Suprapubic skin (tissue), 4 donors: ENCODE measurements around the gene BLTP3A. TPM values are rescaled to one million over a fixed set of nuclear protein-coding genes. Genes with fewer than 3 reads are reported as not detected.
"Not testable (repeated sequence)": the region's sequence is repeated elsewhere in the genome, so short reads cannot be mapped to it uniquely, and the experiment has no call there.

Experiments
- DNase-seq, 2 donors: peaks; one replicate each; pipeline ENCODE4 v3.0.0-alpha.2; 2019; ENCODE audit warnings: low spot score in 2 of 2
- H3K27ac ChIP-seq: fragments of 200-600 bp; sonication (generic); one replicate; pipeline ENCODE4 v1.5.1; 2019
- H3K27me3 ChIP-seq: fragments of 200-600 bp; sonication (generic); one replicate; pipeline ENCODE4 v1.5.1; 2019
- H3K36me3 ChIP-seq: fragments of 200-600 bp; sonication (generic); one replicate; pipeline ENCODE4 v1.5.1; 2019
- H3K4me1 ChIP-seq: fragments of 200-600 bp; sonication (generic); one replicate; pipeline ENCODE4 v1.5.1; 2019
- H3K4me3 ChIP-seq: fragments of 200-600 bp; sonication (generic); one replicate; pipeline ENCODE4 v1.5.1; 2019; ENCODE audit warnings: mild to moderate bottlenecking
- H3K9me3 ChIP-seq: fragments of 200-600 bp; sonication (generic); one replicate; pipeline ENCODE4 v1.5.1; 2019
- EP300 ChIP-seq: sonication (generic); formaldehyde crosslinking; IDR thresholded peaks from one replicate; pipeline ENCODE4 v1.6.1; 2017; ENCODE audit warnings: antibody characterized with exemption
- POLR2A ChIP-seq, 2 donors: fragments of 450-650 bp; IDR thresholded peaks; one replicate each; pipeline ENCODE4 v1.6.1; 2017; ENCODE audit warnings: antibody characterized with exemption in 2 of 2, mild to moderate bottlenecking in 2 of 2, moderate library complexity in 2 of 2
- POLR2AphosphoS5 ChIP-seq, 3 donors: sonication (generic); formaldehyde crosslinking; IDR thresholded peaks; one replicate each; pipeline ENCODE4 v1.6.1; 2017; ENCODE audit warnings: antibody characterized with exemption in 3 of 3
- WGBS: methylation state at CpG from one replicate; pipeline ENCODE4 v1.1.5; 2018; 5-methylcytosine and 5-hydroxymethylcytosine counted together
- total RNA-seq, 4 donors: library from RNA; depleted of rRNA; stranded (reverse); fragments of >200 nt; gene quantifications; one replicate each; pipeline ENCODE4 v1.1.0, GENCODE V29; 2016
- TF ChIP-seq, protein P1 (sequence below), 2 donors: fragments of 200-600 bp in 1 of 2; fragments of 450-650 bp in 1 of 2; sonication (generic) in 1 of 2; IDR thresholded peaks; one replicate each; pipeline ENCODE4 v1.5.1; 2016 to 2019; ENCODE audit warnings: antibody characterized with exemption in 2 of 2, mild to moderate bottlenecking in 1 of 2, moderate library complexity in 1 of 2

BLTP3A gene
- total RNA-seq, 4 donors from 2014 or later, result 6.3 to 12.2 (median 9.0) TPM

DNA sequence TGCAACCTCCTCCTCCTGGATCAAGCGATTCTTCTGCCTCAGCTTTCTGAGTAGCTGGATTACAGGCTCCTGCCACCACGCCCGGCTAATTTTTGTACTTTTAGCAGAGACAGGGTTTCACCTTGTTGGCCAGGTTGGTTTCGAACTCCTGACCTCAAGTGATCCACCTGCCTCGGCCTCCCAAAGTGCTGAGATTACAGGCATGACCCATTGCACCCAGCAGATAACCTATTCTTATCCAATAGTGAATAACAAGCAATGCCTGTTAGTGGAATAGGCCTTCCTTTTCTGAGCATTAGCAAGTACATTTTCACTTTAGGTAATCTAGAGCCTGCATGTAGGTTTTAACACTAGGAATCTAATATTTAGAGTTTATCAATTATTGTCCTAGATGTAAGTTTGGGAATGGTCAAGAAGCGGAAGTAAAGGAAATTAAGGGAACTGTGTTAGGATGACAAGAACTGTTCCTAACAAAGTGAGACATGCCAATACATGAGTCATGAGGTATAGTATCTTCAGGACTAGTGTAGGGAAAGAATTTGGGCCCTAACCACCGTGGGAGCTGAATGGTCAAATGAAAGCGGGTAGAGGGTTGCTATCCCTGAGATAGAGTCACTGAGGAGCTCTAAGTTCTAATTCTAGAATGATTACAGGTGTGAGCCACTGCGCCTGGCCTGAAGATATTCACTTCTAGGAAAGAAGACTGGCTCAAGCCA, 15.0 kb downstream of the BLTP3A start:
- no peak for DNase-seq
- no peaks in the 10 kb centered on the region for H3K4me1 ChIP-seq
- WGBS, result 88% methylated on average over 9 of the region's 9 CpGs

DNA sequence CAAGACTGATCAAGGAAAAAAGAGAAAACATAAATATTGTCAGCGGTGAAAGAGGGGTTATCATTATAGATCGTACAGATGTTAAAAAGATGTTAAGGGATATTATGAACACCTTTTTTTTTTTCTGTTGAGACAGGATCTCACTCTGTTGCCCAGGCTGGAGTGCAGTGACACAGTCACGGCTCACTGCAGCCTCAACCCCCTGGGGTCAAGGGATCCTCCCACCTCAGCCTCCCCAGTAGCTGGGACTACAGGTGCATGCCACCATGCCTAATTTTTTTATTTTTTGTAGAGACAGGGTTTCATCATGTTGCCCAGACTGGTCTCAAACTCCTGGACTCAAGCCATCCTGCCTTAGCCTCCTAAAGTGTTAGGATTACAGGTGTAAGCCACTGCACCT, 16.6 kb downstream of the BLTP3A start:
- DNase-seq, H3K27me3 ChIP-seq, H3K4me1 ChIP-seq, H3K27ac ChIP-seq, H3K4me3 ChIP-seq, H3K36me3 ChIP-seq, H3K9me3 ChIP-seq: not testable (repeated sequence)
- 92% methylated on average over 3 of the region's 3 CpGs for WGBS

More for the DNA sequence above, 15.0 kb downstream of the BLTP3A start:
- no peaks in the 10 kb centered on the region for H3K36me3 ChIP-seq
- no peak overlapping the region for H3K27ac ChIP-seq
- no peak overlapping the region for H3K4me3 ChIP-seq
- H3K9me3 ChIP-seq, result no peaks in the 10 kb centered on the region
- no peaks in the 10 kb centered on the region for H3K27me3 ChIP-seq
- TF ChIP-seq POLR2A (IDR thresholded peaks at IDR 0.05) (no peak), EP300 (no peak), POLR2AphosphoS5 (IDR thresholded peaks at IDR 0.05) (no peak)
- TF ChIP-seq, protein P1, sequence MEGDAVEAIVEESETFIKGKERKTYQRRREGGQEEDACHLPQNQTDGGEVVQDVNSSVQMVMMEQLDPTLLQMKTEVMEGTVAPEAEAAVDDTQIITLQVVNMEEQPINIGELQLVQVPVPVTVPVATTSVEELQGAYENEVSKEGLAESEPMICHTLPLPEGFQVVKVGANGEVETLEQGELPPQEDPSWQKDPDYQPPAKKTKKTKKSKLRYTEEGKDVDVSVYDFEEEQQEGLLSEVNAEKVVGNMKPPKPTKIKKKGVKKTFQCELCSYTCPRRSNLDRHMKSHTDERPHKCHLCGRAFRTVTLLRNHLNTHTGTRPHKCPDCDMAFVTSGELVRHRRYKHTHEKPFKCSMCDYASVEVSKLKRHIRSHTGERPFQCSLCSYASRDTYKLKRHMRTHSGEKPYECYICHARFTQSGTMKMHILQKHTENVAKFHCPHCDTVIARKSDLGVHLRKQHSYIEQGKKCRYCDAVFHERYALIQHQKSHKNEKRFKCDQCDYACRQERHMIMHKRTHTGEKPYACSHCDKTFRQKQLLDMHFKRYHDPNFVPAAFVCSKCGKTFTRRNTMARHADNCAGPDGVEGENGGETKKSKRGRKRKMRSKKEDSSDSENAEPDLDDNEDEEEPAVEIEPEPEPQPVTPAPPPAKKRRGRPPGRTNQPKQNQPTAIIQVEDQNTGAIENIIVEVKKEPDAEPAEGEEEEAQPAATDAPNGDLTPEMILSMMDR (IDR thresholded peaks at IDR 0.05), result no peak

DNA sequence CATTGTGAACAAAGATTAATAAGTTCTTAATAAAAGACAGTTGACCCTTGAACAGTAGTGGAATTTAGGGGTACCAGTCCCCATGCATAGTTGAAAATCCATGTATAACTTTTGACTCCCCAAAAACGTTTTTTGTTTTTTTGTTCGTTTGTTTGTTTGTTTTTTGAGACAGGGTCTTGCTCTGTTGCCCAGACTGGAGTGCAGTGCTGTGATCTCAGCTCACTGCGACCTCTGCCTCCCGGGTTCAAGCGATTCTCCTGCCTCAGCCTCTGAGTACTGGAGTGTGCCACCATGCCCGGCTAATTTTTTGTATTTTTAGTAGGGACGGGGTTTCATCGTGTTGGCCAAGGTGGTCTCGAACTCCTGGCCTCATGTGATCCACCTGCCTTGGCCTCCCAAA, 17.5 kb downstream of the BLTP3A start:
- not testable (repeated sequence) for DNase-seq, H3K27ac ChIP-seq, H3K9me3 ChIP-seq, H3K27me3 ChIP-seq, H3K36me3 ChIP-seq, H3K4me1 ChIP-seq, H3K4me3 ChIP-seq
- 93% methylated on average over 9 of the region's 9 CpGs for WGBS

DNA sequence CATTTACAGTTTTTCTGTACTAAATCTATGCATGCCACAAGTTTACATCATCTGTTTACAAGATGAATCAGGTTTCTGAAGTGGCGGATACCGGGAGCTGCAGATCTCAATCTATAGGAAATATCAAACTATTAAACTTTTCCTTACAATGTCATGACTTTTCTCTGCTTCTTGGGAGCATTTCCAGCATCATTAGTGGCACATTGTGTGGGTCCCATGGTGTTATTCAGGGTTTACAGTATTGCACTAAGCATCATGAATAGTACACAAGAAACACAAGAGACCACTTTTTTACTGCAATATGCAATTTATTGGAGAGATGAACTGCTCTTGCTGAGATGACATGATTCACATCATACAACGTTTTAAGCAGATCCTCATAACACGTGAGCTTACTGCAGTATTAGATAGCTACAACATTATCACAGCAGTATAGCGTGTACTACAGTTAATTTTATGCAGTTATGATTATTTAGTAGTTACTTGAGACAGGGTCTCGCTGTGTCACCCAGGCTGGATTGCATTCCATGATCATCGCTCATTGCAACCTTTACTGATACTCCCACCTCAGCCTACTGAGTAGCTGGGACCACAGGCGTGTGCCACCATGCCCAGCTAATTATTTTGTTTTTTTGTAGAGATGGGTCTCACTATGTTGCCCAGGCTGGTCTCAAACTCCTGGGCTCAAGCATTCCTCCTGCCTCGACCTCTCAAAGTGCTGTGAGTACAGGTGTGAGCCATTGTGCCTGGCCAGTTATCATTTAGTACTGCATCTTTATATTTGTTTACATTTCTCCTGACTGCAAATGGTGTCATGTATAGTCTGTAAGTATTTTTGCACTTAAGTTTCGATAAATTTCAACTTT, 18.4 kb downstream of the BLTP3A start:
- TF ChIP-seq POLR2A (IDR thresholded peaks at IDR 0.05) (no peak), EP300 (no peak), POLR2AphosphoS5 (IDR thresholded peaks at IDR 0.05) (no peak)
- TF ChIP-seq, protein P1 (IDR thresholded peaks at IDR 0.05), result no peak
- H3K9me3 ChIP-seq, result no peaks in the 10 kb centered on the region
- H3K27ac ChIP-seq, result no peak overlapping the region
- H3K27me3 ChIP-seq, result no peaks in the 10 kb centered on the region
- WGBS, result 82% methylated on average over 10 of the region's 10 CpGs
- H3K4me3 ChIP-seq, result no peak overlapping the region
- no peak for DNase-seq
- H3K4me1 ChIP-seq, result no peaks in the 10 kb centered on the region
- no peaks in the 10 kb centered on the region for H3K36me3 ChIP-seq

DNA sequence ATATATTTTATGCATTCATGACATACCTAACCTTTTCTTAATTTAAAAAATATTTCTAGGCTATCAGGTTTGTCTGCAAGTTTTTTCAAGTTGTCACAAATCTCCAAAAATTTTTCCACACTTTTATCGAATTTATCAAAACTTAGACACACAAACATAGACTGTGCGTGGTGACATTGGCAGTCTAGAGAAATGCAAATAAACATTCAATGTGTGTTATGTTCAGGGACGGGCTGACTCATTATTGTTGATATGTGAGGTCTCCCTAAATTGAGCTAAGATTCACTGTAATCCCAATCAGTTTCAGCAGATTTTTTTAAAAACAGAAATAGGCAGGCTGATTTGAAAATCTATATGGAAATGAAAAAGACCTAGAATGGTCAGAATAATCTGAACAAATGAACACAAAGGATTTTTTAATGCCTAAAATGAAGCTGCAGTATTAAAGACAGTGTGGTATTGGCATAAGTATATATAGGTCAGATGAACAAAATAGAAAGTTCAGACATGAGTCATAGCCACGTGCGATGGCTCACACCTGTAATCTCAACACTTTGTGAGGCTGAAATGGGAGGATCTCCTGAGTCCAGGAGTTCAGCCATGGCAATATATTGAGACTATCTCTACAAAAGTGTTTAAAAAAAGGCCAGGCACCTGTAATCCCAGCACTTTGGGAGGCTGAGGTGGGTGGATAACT, 19.2 kb downstream of the BLTP3A start:
- H3K9me3 ChIP-seq, result no peaks in the 10 kb centered on the region
- no peaks in the 10 kb centered on the region for H3K36me3 ChIP-seq
- no peaks in the 10 kb centered on the region for H3K4me1 ChIP-seq
- TF ChIP-seq POLR2AphosphoS5 (IDR thresholded peaks at IDR 0.05), result no peak
- TF ChIP-seq, protein P1 (IDR thresholded peaks at IDR 0.05), result no peak
- no peak for TF ChIP-seq POLR2A (IDR thresholded peaks at IDR 0.05)
- no peak for TF ChIP-seq EP300
- no peaks in the 10 kb centered on the region for H3K27me3 ChIP-seq
- whole genome bisulfite sequencing, result 57% methylated on average over 5 of the region's 5 CpGs
- DNase-seq, result no peak
- H3K4me3 ChIP-seq, result no peak overlapping the region
- no peak overlapping the region for H3K27ac ChIP-seq
